H9 (cell line): Measurements from ENCODE around the gene DSE. TPM values are rescaled to one million over a fixed set of nuclear protein-coding genes. Genes with fewer than 3 reads are reported as not detected.
A peak's percentile ranks its signal among the peaks of the same experiment; 100 is the strongest.

Experiments used
- DNase-seq: peaks from one replicate; pipeline ENCODE4 v3.0.0-alpha.2; 2017
- H2AFZ ChIP-seq: one replicate; pipeline ENCODE4 v1.6.1; 2013; ENCODE audit warnings: mild to moderate bottlenecking, low read length, control low read depth, moderate library complexity
- H2AK5ac ChIP-seq: 2 replicates; pipeline ENCODE4 v1.6.1; 2013; ENCODE audit warnings: low read length, control low read depth, mixed read lengths; ENCODE audit not compliant: insufficient read length
- H2BK120ac ChIP-seq: one replicate; pipeline ENCODE4 v1.6.1; 2013; ENCODE audit warnings: low read depth, mild to moderate bottlenecking, low read length, control low read depth, inconsistent platforms; ENCODE audit not compliant: poor library complexity, severe bottlenecking
- H2BK12ac ChIP-seq: 2 replicates; pipeline ENCODE4 v1.6.1; 2013; ENCODE audit warnings: low read length, control low read depth, mixed read lengths, low read depth; ENCODE audit not compliant: insufficient read length
- H2BK15ac ChIP-seq: 2 replicates; pipeline ENCODE4 v1.6.1; 2013; ENCODE audit warnings: low read depth, low read length, control low read depth
- H2BK20ac ChIP-seq: one replicate; pipeline ENCODE4 v1.6.1; 2013; ENCODE audit warnings: low read depth, mild to moderate bottlenecking, low read length, control low read depth, inconsistent platforms; ENCODE audit not compliant: poor library complexity, severe bottlenecking
- H2BK5ac ChIP-seq: 2 replicates; pipeline ENCODE4 v1.6.1; 2013; ENCODE audit warnings: low read length, control low read depth, mixed read lengths; ENCODE audit not compliant: insufficient read length
- H3K14ac ChIP-seq: 2 replicates; pipeline ENCODE4 v1.6.1; 2013; ENCODE audit warnings: low read length, control low read depth; ENCODE audit not compliant: insufficient read depth
- H3K18ac ChIP-seq: 2 replicates; pipeline ENCODE4 v1.6.1; 2013; ENCODE audit warnings: low read depth, mild to moderate bottlenecking, mixed read lengths, low read length, control low read depth; ENCODE audit not compliant: insufficient read length
- H3K23ac ChIP-seq: 2 replicates; pipeline ENCODE4 v1.6.1; 2013; ENCODE audit warnings: low read length, control low read depth, mixed read lengths, low read depth; ENCODE audit not compliant: insufficient read length
- H3K23me2 ChIP-seq: 2 replicates; pipeline ENCODE4 v1.6.1; 2013; ENCODE audit warnings: low read depth, mild to moderate bottlenecking, mixed read lengths, low read length, control low read depth; ENCODE audit not compliant: insufficient read length, poor library complexity, severe bottlenecking
- H3K27ac ChIP-seq: 2 replicates; pipeline ENCODE4 v1.5.1; 2013; ENCODE audit warnings: low read length, control low read depth, mixed read lengths, low read depth; ENCODE audit not compliant: insufficient read length
- H3K27me3 ChIP-seq: 2 replicates; pipeline ENCODE4 v1.6.1; 2013; ENCODE audit warnings: low read length, control low read depth, inconsistent platforms; ENCODE audit not compliant: insufficient read depth
- H3K4ac ChIP-seq: 2 replicates; pipeline ENCODE4 v1.6.1; 2013; ENCODE audit warnings: low read depth, mild to moderate bottlenecking, control low read depth, inconsistent platforms, low read length, moderate library complexity
- H3K4me1 ChIP-seq: 2 replicates; pipeline ENCODE4 v1.6.1; 2013; ENCODE audit warnings: low read length, control low read depth, inconsistent platforms; ENCODE audit not compliant: insufficient read depth
- H3K4me2 ChIP-seq: 2 replicates; pipeline ENCODE4 v1.6.1; 2013; ENCODE audit warnings: low read length, control low read depth, mixed read lengths; ENCODE audit not compliant: insufficient read length, insufficient read depth
- H3K56ac ChIP-seq: 2 replicates; pipeline ENCODE4 v1.6.1; 2013; ENCODE audit warnings: low read depth, mild to moderate bottlenecking, mixed read lengths, low read length, control low read depth; ENCODE audit not compliant: insufficient read length
- H3K79me1 ChIP-seq: 2 replicates; pipeline ENCODE4 v1.6.1; 2013; ENCODE audit warnings: low read depth, mild to moderate bottlenecking, moderate library complexity, low read length, control low read depth, inconsistent platforms; ENCODE audit not compliant: insufficient read depth, poor library complexity, severe bottlenecking
- H3K79me2 ChIP-seq: 2 replicates; pipeline ENCODE4 v1.6.1; 2013; ENCODE audit warnings: low read length, control low read depth, inconsistent platforms; ENCODE audit not compliant: insufficient read depth
- H3K9ac ChIP-seq: 2 replicates; pipeline ENCODE4 v1.6.1; 2013; ENCODE audit warnings: low read length, control low read depth, mixed read lengths; ENCODE audit not compliant: insufficient read length; ENCODE audit errors: extremely low read depth
- H3K9me3 ChIP-seq: one replicate; pipeline ENCODE4 v1.6.1; 2013; ENCODE audit warnings: low read depth, low read length, inconsistent platforms; ENCODE audit not compliant: control insufficient read depth
- H3T11ph ChIP-seq: one replicate; pipeline ENCODE4 v1.6.1; 2013; ENCODE audit warnings: mild to moderate bottlenecking, low read length, control low read depth, inconsistent platforms
- H4K20me1 ChIP-seq: one replicate; pipeline ENCODE4 v1.6.1; 2013; ENCODE audit not compliant: control insufficient read depth, insufficient read length, insufficient read depth
- H4K5ac ChIP-seq: 2 replicates; pipeline ENCODE4 v1.6.1; 2013; ENCODE audit warnings: low read depth, mild to moderate bottlenecking, mixed read lengths, low read length, control low read depth; ENCODE audit not compliant: insufficient read length
- H4K8ac ChIP-seq: replicated peaks from 2 replicates; pipeline ENCODE4 v1.6.1; 2013; ENCODE audit warnings: low read length, control low read depth, mixed read lengths, low read depth; ENCODE audit not compliant: insufficient read length
- H4K91ac ChIP-seq: 2 replicates; pipeline ENCODE4 v1.6.1; 2013; ENCODE audit warnings: low read depth, mild to moderate bottlenecking, moderate library complexity, mixed read lengths, low read length, control low read depth; ENCODE audit not compliant: insufficient read length
- H3K27ac Mint-ChIP-seq, 3 experiments: 2 replicates in 2 of 3; 3 replicates in 1 of 3; pipeline ENCODE4 v1.8.0; 2020 to 2021; ENCODE audit warnings: mixed read lengths in 3 of 3, mild to moderate bottlenecking in 1 of 3, moderate library complexity in 1 of 3
- H3K27me3 Mint-ChIP-seq: 2 replicates; pipeline ENCODE4 v1.8.0; 2021; ENCODE audit warnings: low read depth, mild to moderate bottlenecking, moderate library complexity, mixed read lengths
- H3K36me3 Mint-ChIP-seq, 3 experiments: 2 replicates in 2 of 3; 3 replicates in 1 of 3; pipeline ENCODE4 v1.8.0; 2020 to 2021; ENCODE audit warnings: low read depth in 3 of 3, mixed read lengths in 3 of 3; ENCODE audit not compliant: insufficient read depth in 1 of 3
- H3K4me1 Mint-ChIP-seq, 2 experiments: 2 replicates each; pipeline ENCODE4 v1.8.0; 2020; ENCODE audit warnings: mixed read lengths in 2 of 2
- H3K4me3 Mint-ChIP-seq, 2 experiments: 2 replicates in 1 of 2; 3 replicates in 1 of 2; pipeline ENCODE4 v1.8.0; 2020 to 2021; ENCODE audit warnings: mild to moderate bottlenecking in 2 of 2, mixed read lengths in 2 of 2, moderate library complexity in 1 of 2
- H3K9me3 Mint-ChIP-seq, 2 experiments: 2 replicates in 1 of 2; 3 replicates in 1 of 2; pipeline ENCODE4 v1.8.0; 2020; ENCODE audit warnings: mild to moderate bottlenecking in 2 of 2, mixed read lengths in 2 of 2, moderate library complexity in 1 of 2
- WGBS: extraction: QIAGEN DNeasy Blood & Tissue Kit; methylation state at CpG from one replicate; pipeline ENCODE4 v1.1.7; 2013; ENCODE audit warnings: missing lambda C conversion rate, low lambda C conversion rate, mixed read lengths; ENCODE audit not compliant: insufficient read length; ENCODE audit errors: extremely low coverage; 5-methylcytosine and 5-hydroxymethylcytosine counted together
- total RNA-seq: library from RNA; stranded (reverse); gene quantifications from 2 replicates; pipeline ENCODE4 v1.2.1, GENCODE V29; 2021
- TF ChIP-seq, protein P1 (sequence below): fragments of 200-600 bp; sonication (generic); conservative IDR thresholded peaks from 3 replicates; pipeline ENCODE4 v1.8.0; 2021; ENCODE audit warnings: antibody characterized with exemption, mild to moderate bottlenecking

The DSE gene
- total RNA-seq, 1 experiment from 2014 or later = 45.6 TPM

DNA sequence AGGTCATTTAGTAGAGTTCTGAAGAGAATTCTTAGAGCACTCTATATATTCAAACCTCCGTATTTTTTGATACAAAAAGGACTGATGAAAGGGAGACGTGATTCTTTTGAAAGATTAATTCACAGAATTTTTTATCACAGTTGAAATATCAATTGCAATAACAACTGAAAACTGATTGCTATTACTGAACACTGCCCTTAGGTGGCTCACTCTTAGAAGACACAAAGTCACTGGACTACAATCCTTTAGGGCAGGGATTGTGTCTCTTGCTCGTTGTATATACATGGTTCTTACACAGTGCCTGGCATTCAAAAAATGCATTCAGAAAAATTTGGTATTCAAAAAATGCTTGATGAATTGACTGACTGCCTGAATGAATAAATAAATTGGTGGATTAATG is 73.3 kb downstream of the DSE start:
- H2AFZ ChIP-seq = no peak overlapping the region
- H2BK15ac ChIP-seq = no peak overlapping the region
- H3K4ac ChIP-seq = no peak overlapping the region
- H3K4me3 Mint-ChIP-seq = no peak overlapping the region
- no peak overlapping the region for H4K8ac ChIP-seq
- TF ChIP-seq, protein P1, sequence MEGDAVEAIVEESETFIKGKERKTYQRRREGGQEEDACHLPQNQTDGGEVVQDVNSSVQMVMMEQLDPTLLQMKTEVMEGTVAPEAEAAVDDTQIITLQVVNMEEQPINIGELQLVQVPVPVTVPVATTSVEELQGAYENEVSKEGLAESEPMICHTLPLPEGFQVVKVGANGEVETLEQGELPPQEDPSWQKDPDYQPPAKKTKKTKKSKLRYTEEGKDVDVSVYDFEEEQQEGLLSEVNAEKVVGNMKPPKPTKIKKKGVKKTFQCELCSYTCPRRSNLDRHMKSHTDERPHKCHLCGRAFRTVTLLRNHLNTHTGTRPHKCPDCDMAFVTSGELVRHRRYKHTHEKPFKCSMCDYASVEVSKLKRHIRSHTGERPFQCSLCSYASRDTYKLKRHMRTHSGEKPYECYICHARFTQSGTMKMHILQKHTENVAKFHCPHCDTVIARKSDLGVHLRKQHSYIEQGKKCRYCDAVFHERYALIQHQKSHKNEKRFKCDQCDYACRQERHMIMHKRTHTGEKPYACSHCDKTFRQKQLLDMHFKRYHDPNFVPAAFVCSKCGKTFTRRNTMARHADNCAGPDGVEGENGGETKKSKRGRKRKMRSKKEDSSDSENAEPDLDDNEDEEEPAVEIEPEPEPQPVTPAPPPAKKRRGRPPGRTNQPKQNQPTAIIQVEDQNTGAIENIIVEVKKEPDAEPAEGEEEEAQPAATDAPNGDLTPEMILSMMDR = peak; percentile 64
- H3K27me3 Mint-ChIP-seq = no peaks in the 10 kb centered on the region
- no CpG with 5 or more reads among the region's 3 CpGs for WGBS
- no peak overlapping the region for H3K23ac ChIP-seq
- no peaks in the 10 kb centered on the region for H3K4me1 ChIP-seq
- no peak overlapping the region for H4K91ac ChIP-seq
- H3K56ac ChIP-seq = no peak overlapping the region
- H3K14ac ChIP-seq = no peak overlapping the region
- no peak overlapping the region for H3K18ac ChIP-seq
- H4K20me1 ChIP-seq = no peaks in the 10 kb centered on the region
- H2BK120ac ChIP-seq = no peak overlapping the region
- H3K36me3 Mint-ChIP-seq = no peaks in the 10 kb centered on the region
- H3K9me3 ChIP-seq = no peaks in the 10 kb centered on the region
- DNase-seq = no peak
- no peak overlapping the region for H2BK12ac ChIP-seq
- H3K79me1 ChIP-seq = no peaks in the 10 kb centered on the region
- no peak overlapping the region for H2BK5ac ChIP-seq
- no peaks in the 10 kb centered on the region for H3K27me3 ChIP-seq
- no peaks in the 10 kb centered on the region for H3K9me3 Mint-ChIP-seq
- no peaks in the 10 kb centered on the region for H3K23me2 ChIP-seq
- H3K27ac Mint-ChIP-seq = no peak overlapping the region
- H2BK20ac ChIP-seq = no peak overlapping the region
- H4K5ac ChIP-seq = no peak overlapping the region
- no peak overlapping the region for H3K4me2 ChIP-seq
- H3K4me1 Mint-ChIP-seq = peaks cover 19 to 24% of the 10 kb centered on the region in 2 experiments
- H3T11ph ChIP-seq = no peak overlapping the region
- H3K79me2 ChIP-seq = no peaks in the 10 kb centered on the region
- H3K27ac ChIP-seq = no peak overlapping the region
- H3K9ac ChIP-seq = no peak overlapping the region
- no peak overlapping the region for H2AK5ac ChIP-seq
